Keratinocyte (primary cell): ENCODE measurements around the gene GOLT1B.

Experiments
- CTCF ChIP-seq, 3 experiments: IDR thresholded peaks in 1 of 3; conservative IDR thresholded peaks in 1 of 3; optimal IDR thresholded peaks in 1 of 3; 2 replicates in 2 of 3; 3 replicates in 1 of 3; pipeline versions ENCODE3 to v1.5.1; 2011; ENCODE audit warnings: low read length in 3 of 3, mild to moderate bottlenecking in 3 of 3, moderate library complexity in 2 of 3, control low read depth in 1 of 3, inconsistent platforms in 1 of 3; ENCODE audit not compliant: insufficient read depth in 2 of 3; ENCODE audit errors: extremely low read depth in 1 of 3
- EZH2 ChIP-seq: IDR thresholded peaks from one replicate; pipeline ENCODE4 v1.6.1; 2012; ENCODE audit warnings: inconsistent platforms, mild to moderate bottlenecking, low read length, moderate library complexity

- TF ChIP-seq EZH2 (no peak), CTCF (optimal IDR thresholded peaks at IDR 0.05 in 1 of 3, IDR thresholded peaks at IDR 0.05 in 1 of 3, conservative IDR thresholded peaks at IDR 0.05 in 1 of 3; ENCODE audit: extremely low read depth in 1 of 3, insufficient read depth in 2 of 3, low read length in 3 of 3) (no peak)
These were observed 56.6 kb downstream of the GOLT1B start for GRCh38 chr12:21558100-21558679.
